ENCODE data around the gene TMC6. TPM values are rescaled to one million over a fixed set of nuclear protein-coding genes. Genes with fewer than 3 reads are reported as not detected.

TMC6 gene
- total RNA-seq, 3 donors from 2014 or later: 53.8 to 108 (median 105) TPM

- DNase-seq (peak in 2 of 3 donors; percentile 74 to 77), ATAC-seq (peak; percentile 40)
- peaks cover 44% of the 10 kb centered on the region for H3K4me1 ChIP-seq (ENCODE audit: low read depth)
- intact Hi-C loops (cut with DNase I, micrococcal nuclease): no loop called here
- H3K36me3 ChIP-seq (ENCODE audit: low read depth): no peaks in the 10 kb centered on the region
- peak overlapping the region; percentile 68 for H3K4me3 ChIP-seq
- no peak for TF ChIP-seq CTCF (IDR thresholded peaks at IDR 0.05)
- no peaks in the 10 kb centered on the region for H3K9me3 ChIP-seq
Observed at GRCh38 chr17:78127888-78128550, 536 bp downstream of the TMC6 start.

GRCh38 chr17:78127239-78127887, 1.2 kb downstream of the TMC6 start:
- ATAC-seq: peak; percentile 44
- H3K36me3 ChIP-seq (ENCODE audit: low read depth): no peaks in the 10 kb centered on the region

GRCh38 chr17:78126895-78127238, 1.7 kb downstream of the TMC6 start:
- no peaks in the 10 kb centered on the region for H3K36me3 ChIP-seq (ENCODE audit: low read depth)
- DNase-seq: no peak
- H3K4me3 ChIP-seq: no peak overlapping the region
- intact Hi-C loops (cut with DNase I, micrococcal nuclease): no loop called here
- no peak for ATAC-seq
- no peak for TF ChIP-seq CTCF (IDR thresholded peaks at IDR 0.05)
- H3K9me3 ChIP-seq: no peaks in the 10 kb centered on the region
- peaks cover 37% of the 10 kb centered on the region for H3K4me1 ChIP-seq (ENCODE audit: low read depth)

More at GRCh38 chr17:78127239-78127887, 1.2 kb downstream of the TMC6 start:
- intact Hi-C loops (cut with DNase I, micrococcal nuclease): no loop called here
- TF ChIP-seq CTCF (IDR thresholded peaks at IDR 0.05): no peak
- Histone ChIP-seq H3K4me3 (peak overlapping the region; percentile 68), H3K9me3 (no peaks in the 10 kb centered on the region), H3K4me1 (ENCODE audit: low read depth) (peaks cover 39% of the 10 kb centered on the region)
- peak; percentile 71 to 91 (median 82) for DNase-seq

GRCh38 chr17:78125976-78126894, 2.3 kb downstream of the TMC6 start:
- peak in 1 of 3 donors; percentile 49 for DNase-seq
- Histone ChIP-seq H3K4me1 (ENCODE audit: low read depth) (peaks cover 31% of the 10 kb centered on the region), H3K36me3 (ENCODE audit: low read depth) (no peaks in the 10 kb centered on the region)

More at GRCh38 chr17:78125976-78126894, 2.3 kb downstream of the TMC6 start:
- Histone ChIP-seq H3K9me3 (no peaks in the 10 kb centered on the region), H3K4me3 (no peak overlapping the region)
- intact Hi-C loops (cut with DNase I, micrococcal nuclease): no loop called here
- no peak for ATAC-seq
- TF ChIP-seq CTCF (IDR thresholded peaks at IDR 0.05): no peak

All from mucosa of descending colon (tissue), 3 donors.